HG03575 (cell line): ENCODE results near the gene SEMA4C.
"Not testable (repeated sequence)": the region's sequence is repeated elsewhere in the genome, so short reads cannot be mapped to it uniquely, and the experiment has no call there.

Source experiments
- ATAC-seq: cut with Tn5 transposase; IDR thresholded peaks from one replicate; pipeline ENCODE4 v1.9.1; 2021; ENCODE audit not compliant: unreplicated experiment, insufficient number of reproducible peaks, low FRiP score; ENCODE audit errors: extremely low read depth

The SEMA4C gene

GRCh38 chr2:96898641-96899412 lies 28.9 kb upstream of the SEMA4C start:
- no peak for ATAC-seq

DNA sequence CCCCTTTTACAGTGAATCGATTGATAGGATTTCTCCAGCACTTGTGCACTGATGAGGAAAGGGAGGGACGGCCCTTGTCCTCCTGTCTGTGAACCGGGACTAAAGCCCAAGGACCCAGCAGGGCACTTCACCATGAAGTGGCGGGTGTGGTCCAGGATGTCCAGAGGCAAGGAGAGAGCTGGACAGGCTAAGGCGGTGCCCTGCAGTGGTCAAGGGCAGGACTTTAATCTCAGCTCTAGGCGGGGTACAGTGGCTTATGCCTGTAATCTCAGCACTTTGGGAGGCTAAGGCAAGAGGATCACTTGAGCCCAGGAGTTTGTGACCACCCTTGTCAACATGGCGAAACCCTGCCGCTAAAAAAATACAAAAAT lies 28.2 kb upstream of the SEMA4C start:
- no peak for ATAC-seq

- ATAC-seq = no peak
Observed at GRCh38 chr2:96897491-96898134, 27.7 kb upstream of the SEMA4C start.

GRCh38 chr2:96895746-96896651 lies 26.1 kb upstream of the SEMA4C start:
- ATAC-seq = no peak

DNA sequence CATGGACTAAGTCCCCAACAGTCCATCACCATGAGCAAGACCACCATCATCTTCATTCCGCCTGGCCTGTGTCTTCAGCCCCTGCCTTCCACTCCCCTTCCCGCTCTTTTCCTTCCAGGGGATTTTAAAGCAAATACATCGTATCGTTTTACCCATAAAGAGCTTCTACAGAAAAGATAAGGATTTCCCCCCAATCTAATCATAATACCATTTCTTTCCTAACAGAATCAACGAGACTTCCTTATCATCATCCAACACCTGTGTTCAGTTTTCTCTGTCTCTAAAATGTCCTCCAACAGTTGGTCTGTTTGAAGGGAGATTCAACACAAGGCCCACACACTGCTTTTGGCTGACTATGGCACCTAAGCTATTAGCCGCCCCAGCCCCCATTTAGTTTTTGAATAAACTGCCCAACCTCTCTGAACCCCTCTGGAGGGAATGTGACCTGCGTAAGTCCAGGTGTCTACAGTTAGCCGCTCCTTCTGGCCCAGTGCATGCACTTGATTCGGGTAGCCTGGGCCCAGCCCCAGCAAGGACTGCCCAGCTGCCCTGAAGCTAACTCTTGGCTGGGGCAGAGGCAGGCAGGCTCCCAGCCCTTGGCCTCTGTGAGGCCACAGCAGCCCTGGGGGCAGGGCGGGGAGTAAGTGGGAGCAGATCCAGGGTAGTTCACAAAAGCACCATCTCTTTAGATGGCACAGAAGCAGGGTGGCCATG lies 25.3 kb upstream of the SEMA4C start:
- no peak for ATAC-seq

GRCh38 chr2:96894151-96894531 lies 24.3 kb upstream of the SEMA4C start:
- no peak for ATAC-seq

- no peak for ATAC-seq
Observed at GRCh38 chr2:96893289-96894150, 23.6 kb upstream of the SEMA4C start.

GRCh38 chr2:96891591-96892333 lies 21.9 kb upstream of the SEMA4C start:
- no peak for ATAC-seq

DNA sequence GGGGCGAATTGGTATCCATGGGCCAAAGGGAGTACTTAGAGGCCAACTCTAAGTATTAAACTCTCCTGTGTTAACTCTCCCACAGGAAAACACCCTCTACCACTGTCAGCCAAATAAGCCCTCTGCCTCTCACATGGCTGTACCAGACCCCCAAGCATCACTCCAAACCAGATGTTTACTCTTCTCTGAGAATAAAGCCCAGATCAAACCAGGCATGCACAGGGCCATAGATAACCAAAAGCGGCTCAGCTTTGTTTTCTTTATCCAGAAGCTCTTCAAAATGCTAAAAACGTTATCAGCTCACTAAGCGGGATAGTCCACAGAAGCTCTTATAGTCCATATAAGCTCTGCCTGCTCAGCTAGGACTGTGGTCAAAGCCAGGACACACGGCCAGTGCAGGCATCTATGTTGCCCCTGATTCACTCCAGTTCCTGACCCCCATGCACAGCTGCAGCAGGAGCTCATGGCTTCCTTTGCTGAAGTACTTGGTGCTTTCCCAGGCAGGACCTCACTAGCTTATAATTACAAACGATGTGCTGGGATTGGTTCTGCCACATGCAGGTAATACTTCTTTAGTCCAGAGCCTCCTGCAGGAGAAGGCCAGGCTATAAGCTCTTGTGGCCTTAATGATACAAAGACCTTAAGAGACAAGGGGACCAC lies 21.0 kb upstream of the SEMA4C start:
- no peak for ATAC-seq

DNA sequence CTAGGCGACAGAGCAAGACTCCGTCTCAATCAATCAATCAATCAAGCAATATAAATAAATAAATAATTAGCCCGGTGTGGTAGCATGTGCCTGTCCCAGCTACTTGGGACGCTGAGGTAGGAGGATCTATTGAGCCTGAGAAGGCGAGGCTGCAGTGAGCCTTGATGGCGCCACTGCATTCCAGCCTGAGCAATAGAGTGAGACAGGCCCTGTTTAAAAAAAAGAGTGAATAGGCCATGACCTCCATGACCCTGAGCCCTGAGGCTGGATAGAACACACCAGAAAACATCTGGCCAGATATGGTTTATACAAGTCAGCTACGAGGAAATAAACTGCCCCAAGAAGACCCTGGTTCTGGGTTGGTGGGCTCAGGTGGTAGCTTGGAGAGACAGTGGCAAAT lies 20.4 kb upstream of the SEMA4C start:
- ATAC-seq = no peak

DNA sequence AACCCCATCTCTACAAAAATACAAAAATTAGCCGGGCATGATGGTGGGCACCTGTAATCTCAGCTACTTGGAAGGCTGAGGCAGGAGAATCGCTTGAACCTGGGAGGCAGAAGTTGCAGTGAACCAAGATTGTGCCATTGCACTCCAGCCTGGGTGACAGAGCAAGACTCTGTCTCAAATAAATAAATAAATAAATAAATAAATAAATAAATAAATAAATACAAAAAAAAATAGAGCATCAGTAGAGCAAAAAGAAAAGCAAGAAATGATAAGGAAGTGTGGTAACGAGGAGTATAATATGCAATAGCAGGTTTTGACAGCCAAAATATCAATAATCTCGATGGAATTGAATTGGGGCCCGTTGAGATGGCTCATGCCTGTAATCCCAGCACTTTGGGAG lies 19.6 kb upstream of the SEMA4C start:
- not testable (repeated sequence) for ATAC-seq

- ATAC-seq = no peak
Observed at GRCh38 chr2:96888072-96889011, 18.5 kb upstream of the SEMA4C start.

DNA sequence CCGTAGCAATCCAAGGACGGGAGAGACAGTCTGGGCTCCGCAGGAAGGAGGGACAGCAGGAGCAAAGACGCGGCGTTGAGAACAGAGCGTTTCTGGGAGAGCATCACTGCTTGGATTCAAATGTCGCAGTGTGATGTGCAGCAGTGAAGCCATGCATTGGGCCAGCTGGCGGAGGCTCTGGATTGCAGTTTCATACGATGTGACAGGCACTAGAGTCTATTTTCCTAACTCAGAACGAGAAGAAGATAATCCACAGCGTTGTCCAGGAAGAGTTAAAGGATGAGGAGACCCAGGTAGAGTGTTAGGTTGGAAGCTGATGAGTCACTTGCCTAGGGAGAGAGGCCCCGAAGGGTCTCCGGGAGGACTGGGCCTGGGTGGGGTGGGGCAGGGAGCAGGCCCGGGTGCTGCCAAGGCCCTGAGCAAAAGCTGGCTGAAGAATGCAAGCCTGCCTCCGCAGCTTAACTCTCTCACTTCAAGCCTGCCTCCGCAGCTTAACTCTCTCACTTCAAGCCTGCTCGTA lies 17.7 kb upstream of the SEMA4C start:
- no peak for ATAC-seq

DNA sequence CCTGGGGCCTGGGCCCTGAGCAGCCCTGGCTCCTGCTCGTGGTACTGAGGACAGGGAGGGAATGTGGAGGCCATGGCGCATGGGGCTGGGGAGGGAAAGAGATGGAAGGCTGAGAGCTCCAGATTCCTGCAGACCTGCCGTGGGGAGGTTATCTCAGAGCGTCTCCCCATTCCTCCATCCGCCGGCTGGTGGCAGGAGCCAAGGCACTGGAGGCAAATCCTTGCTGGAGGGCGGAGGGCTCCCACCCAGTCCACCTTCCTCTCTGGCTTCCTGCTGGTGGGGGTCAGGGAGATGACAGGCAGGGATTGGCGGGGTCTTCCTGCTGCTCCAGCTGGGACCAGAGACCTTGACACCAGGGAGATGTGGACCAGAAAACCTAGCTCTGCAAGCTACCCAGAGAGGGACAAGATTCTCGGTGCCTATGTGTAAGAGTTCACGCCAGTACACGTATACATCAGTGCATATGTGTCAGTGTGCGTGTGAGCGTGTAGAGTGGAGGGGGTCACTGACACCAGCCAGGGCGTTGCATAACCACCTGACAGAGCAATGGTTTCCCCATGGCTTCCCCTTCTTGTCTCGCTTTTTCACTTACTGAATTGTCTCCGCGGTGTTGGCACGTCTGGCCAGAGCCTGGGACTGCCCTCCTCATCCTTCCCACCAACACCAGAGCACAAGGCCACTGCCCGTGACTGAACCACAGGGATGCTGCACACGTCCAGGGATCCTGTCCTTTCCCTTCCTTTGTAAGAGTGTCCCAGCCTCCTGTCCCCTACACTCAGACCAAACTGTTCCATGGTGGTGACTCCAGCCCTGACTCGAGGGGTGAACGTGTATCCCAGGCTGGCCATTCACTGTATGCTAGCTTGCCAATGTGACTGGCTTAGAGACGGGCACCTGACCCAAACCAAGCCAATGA lies 15.8 kb upstream of the SEMA4C start:
- no peak for ATAC-seq
